ENCODE measurements around the gene CIRBP. TPM values are rescaled to one million over a fixed set of nuclear protein-coding genes. Genes with fewer than 3 reads are reported as not detected.

CIRBP gene
- total and polyA plus RNA-seq, 12 donors = 180 to 356 (median 280) TPM

GRCh38 chr19:1291761-1292418 is 22.8 kb downstream of the CIRBP start:
- intact Hi-C loops (cut with DNase I) = no loop called here
- no peak overlapping the region for H3K27ac ChIP-seq

GRCh38 chr19:1292419-1293151 is 23.5 kb downstream of the CIRBP start:
- peaks cover 14 to 82% (median 78%) of the 10 kb centered on the region in 7 donors for H3K27me3 ChIP-seq
- WGBS, 2 donors = 84 to 90% methylated on average over 17 of the region's 17 CpGs
- no peak overlapping the region for H3K4me3 ChIP-seq
- ATAC-seq = no peak
- no peaks in the 10 kb centered on the region for H3K36me3 ChIP-seq
- no peak for DNase-seq
- intact Hi-C loops (cut with DNase I) = no loop called here
- H3K9me3 ChIP-seq = no peaks in the 10 kb centered on the region
- TF ChIP-seq, protein P1, sequence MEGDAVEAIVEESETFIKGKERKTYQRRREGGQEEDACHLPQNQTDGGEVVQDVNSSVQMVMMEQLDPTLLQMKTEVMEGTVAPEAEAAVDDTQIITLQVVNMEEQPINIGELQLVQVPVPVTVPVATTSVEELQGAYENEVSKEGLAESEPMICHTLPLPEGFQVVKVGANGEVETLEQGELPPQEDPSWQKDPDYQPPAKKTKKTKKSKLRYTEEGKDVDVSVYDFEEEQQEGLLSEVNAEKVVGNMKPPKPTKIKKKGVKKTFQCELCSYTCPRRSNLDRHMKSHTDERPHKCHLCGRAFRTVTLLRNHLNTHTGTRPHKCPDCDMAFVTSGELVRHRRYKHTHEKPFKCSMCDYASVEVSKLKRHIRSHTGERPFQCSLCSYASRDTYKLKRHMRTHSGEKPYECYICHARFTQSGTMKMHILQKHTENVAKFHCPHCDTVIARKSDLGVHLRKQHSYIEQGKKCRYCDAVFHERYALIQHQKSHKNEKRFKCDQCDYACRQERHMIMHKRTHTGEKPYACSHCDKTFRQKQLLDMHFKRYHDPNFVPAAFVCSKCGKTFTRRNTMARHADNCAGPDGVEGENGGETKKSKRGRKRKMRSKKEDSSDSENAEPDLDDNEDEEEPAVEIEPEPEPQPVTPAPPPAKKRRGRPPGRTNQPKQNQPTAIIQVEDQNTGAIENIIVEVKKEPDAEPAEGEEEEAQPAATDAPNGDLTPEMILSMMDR (IDR thresholded peaks at IDR 0.05) = no peak
- H3K27ac ChIP-seq = no peak overlapping the region
- H3K4me1 ChIP-seq = peaks cover 0 to 8% (median 4%) of the 10 kb centered on the region in 9 donors

More at GRCh38 chr19:1291761-1292418, 22.8 kb downstream of the CIRBP start:
- 70 to 74% methylated on average over 25 of the region's 25 CpGs for WGBS, 2 donors
- no peak for DNase-seq
- Histone ChIP-seq H3K9me3 (no peaks in the 10 kb centered on the region), H3K27me3 (peaks cover 20 to 89% (median 85%) of the 10 kb centered on the region in 7 donors), H3K4me3 (no peak overlapping the region), H3K4me1 (peaks cover 0 to 14% (median 4%) of the 10 kb centered on the region in 9 donors), H3K36me3 (no peaks in the 10 kb centered on the region)
- no peak for ATAC-seq
- TF ChIP-seq, protein P1 (IDR thresholded peaks at IDR 0.05) = no peak

DNA sequence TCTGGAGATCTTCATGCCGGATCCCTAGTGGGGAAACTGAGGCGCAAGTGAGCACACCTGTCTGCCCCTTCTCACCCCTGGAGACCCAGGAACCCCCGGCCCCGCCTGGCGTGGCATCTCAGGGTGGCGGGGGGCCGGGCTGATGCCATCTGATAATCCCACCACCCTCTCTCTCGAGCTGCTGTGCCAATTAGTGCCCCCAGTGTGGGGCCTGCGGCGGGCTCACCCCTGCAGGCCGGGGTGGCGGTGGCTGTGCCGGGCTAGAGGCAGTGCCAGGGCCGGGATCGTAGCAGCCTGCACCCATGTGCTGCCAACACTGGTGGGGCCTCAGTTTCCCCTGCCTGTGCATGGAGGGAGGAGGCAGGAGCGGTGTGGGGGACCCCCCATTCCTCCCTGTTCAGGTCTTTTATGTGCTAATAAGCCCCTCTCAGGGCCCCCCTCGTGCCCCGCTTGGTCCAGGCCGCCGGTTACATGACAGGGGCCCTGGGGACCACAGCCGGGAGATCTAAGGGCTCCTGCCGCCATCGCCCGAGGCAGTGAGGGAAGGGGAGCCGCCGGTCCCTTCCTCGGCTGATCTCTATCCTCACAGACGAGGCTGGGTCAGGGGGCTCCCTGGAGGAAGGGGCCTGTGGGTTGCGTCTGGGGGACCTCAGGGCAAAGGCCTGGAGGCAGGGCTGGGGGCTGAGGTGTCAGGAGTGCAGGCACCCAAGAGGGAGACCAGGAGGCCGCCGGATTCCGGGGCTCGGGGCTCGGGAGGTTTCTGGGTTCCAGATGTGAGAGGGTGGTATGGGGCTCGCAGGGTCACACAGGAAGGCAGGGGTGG is 24.9 kb downstream of the CIRBP start:
- Histone ChIP-seq H3K36me3 (no peaks in the 10 kb centered on the region), H3K27me3 (peaks cover 5 to 68% (median 64%) of the 10 kb centered on the region in 7 donors), H3K9me3 (no peaks in the 10 kb centered on the region), H3K4me3 (no peak overlapping the region), H3K4me1 (peaks cover 0 to 4% (median 4%) of the 10 kb centered on the region in 9 donors), H3K27ac (no peak overlapping the region)
- TF ChIP-seq, protein P1 (IDR thresholded peaks at IDR 0.05) = no peak
- DNase-seq (no peak), ATAC-seq (no peak)
- intact Hi-C loops (cut with DNase I) = no loop called here
- 80 to 81% methylated on average over 35 of the region's 35 CpGs for WGBS, 2 donors

GRCh38 chr19:1294688-1295087 is 25.6 kb downstream of the CIRBP start:
- Histone ChIP-seq H3K9me3 (no peaks in the 10 kb centered on the region), H3K27ac (no peak overlapping the region), H3K4me3 (no peak overlapping the region), H3K27me3 (peaks cover 5 to 63% (median 59%) of the 10 kb centered on the region in 7 donors), H3K36me3 (no peaks in the 10 kb centered on the region), H3K4me1 (peaks cover 0 to 4% (median 4%) of the 10 kb centered on the region in 9 donors)
- intact Hi-C loops (cut with DNase I) = no loop called here
- DNase-seq (no peak), ATAC-seq (no peak)
- TF ChIP-seq, protein P1 (IDR thresholded peaks at IDR 0.05) = no peak
- 76 to 78% methylated on average over 14 of the region's 14 CpGs for WGBS, 2 donors
